Colon (tissue), 2 donors: Measurements from ENCODE around the gene RBM11.
"Not testable (repeated sequence)": the region's sequence is repeated elsewhere in the genome, so short reads cannot be mapped to it uniquely, and the experiment has no call there.

Experiments used
- FAIRE-seq: peaks from 2 replicates; lab custom pipeline; 2012; peaks lifted over from hg19 to GRCh38; lab: Jason Lieb, UNC
- donor health status: control.
- donor health status: control.

Gene RBM11

GRCh38 chr21:14215971-14216641, at the start of gene RBM11:
Gene RBM11 (plus strand): TSS chr21:14216157. CDS start chr21:14216187, 30 bp downstream.
- no peak for FAIRE-seq

- FAIRE-seq, result not testable (repeated sequence)
These were observed 49.3 kb upstream of the RBM11 start for GRCh38 chr21:14166463-14167223.

DNA sequence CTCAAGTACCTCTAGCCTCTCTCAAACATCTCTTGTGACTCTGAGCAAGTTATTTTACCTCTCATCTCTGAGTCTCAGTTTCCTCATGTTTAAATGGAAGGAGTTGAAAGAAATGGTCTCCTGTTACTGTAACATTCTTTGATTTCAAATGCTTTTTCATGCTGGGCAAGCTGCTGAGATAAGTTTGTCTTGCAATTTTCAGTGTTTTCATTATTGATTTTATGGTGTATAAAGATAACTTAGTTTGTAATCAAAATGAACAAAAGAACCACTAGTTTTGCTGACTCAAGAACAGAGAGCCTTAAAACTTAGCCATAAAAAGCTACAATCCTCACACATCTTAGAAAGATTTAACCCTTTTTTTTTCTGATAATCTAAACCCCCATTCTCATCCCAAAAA, 9.7 kb upstream of the RBM11 start:
- no peak for FAIRE-seq

- FAIRE-seq, result no peak
These were observed 5.2 kb upstream of the RBM11 start, which contains the start of gene LIPI for GRCh38 chr21:14210738-14211137. Gene LIPI (minus strand): TSS chr21:14210955. CDS start chr21:14210845, 110 bp downstream.

DNA sequence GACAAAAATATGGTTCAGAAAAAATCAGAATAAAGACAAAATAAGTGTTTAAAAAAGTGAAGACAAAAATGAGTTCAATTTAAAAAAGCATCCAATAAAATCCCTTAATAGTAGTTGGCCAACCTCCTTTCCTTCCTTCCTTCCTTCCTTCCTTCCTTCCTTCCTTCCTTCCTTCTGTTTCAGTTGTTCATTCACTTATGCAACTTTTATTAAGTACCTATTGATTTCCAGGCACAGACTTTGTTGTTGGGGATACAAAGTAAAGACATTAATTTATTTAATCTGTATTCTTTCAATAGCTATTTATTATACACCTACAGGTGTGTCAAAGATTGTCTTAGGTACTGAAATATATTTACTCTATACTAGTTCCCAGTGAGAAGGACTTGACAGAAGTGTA, 2.8 kb upstream of the RBM11 start:
- peak; percentile 62 for FAIRE-seq

- FAIRE-seq, result no peak
These were observed 7.4 kb downstream of the RBM11 start for GRCh38 chr21:14223365-14223764.

GRCh38 chr21:14229399-14229798, 13.4 kb downstream of the RBM11 start:
- FAIRE-seq, result no peak

GRCh38 chr21:14235101-14235500, 19.1 kb downstream of the RBM11 start:
- no peak for FAIRE-seq

DNA sequence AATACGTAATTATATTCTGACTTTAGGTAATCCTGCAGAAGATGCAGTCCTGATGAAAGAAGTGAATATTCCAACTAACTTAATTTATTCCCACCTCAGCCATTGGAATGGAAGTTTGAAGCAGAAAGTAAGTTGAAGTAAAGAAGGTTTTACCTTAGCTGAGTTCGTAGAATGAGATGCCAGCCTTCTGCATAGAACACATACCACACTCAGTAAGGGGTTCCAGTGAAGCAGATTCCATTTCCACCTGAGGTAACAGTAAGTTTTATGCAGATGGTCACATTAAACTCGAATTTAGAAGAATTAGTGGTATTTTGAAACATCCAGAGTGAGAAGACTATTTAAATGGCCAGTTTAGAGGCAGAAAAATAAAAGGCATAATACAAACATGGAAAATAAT, 20.2 kb downstream of the RBM11 start:
- no peak for FAIRE-seq

- no peak for FAIRE-seq
These were observed 23.3 kb downstream of the RBM11 start for GRCh38 chr21:14239281-14239680.

DNA sequence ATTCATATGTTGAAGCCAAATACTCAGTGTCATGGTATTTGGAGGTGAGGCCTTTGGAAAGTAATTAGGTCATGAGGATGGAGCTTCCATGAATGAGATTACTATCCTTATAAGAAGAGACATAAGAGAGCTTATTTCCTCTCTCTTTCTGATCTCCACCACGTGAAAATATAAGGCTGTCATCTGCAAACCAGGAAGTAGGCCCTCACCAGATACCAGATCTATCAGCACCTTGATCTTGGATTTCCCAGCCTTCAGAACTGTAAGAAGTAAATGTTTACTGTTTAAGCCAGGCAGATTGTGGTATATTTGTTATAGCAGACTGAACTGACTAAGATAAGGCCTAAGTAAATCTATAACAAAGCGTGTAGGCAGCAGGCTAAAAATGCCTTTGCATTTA, 25.3 kb downstream of the RBM11 start:
- no peak for FAIRE-seq

DNA sequence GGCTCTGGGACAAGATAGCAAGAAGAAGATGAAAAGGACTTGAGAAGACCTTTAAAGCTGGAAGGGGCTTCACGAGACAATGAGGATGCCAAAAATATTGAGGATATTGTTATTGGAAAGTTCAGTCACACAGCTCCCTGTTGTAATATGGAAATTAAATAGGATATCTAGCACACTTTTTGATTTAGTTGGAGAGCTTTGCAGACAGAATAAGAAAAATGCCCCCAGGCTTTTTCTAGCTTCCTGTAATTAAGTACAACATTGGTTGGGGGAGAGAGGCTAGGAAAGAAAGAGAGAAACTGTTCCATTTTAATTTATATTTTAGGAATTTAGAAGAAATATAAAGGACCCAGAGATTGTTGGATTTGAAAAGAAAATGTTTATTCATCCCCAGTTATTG, 27.5 kb downstream of the RBM11 start:
- no peak for FAIRE-seq

DNA sequence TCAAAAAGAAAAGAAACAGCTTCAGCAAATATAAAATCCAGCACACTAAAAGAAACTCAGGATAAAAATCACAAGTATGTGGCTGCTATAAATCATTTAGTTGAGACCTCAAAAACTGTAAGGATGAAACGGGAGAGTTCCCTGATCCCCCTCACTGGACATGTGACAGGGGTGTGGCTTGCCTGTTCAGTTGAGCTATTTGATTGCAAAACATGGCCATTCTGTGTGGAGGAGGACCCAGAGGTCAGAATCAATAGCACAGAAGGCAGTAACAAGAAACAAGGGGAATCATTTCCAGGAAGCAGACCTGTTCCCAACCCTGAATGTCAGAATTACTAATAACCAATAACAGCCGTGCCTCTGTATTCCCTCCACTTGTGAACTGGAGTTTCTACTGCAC, 27.9 kb downstream of the RBM11 start:
- FAIRE-seq, result no peak

GRCh38 chr21:14244911-14245310, 29.0 kb downstream of the RBM11 start:
- no peak for FAIRE-seq

GRCh38 chr21:14245711-14246110, 29.8 kb downstream of the RBM11 start:
- no peak for FAIRE-seq

GRCh38 chr21:14251336-14251735, 35.4 kb downstream of the RBM11 start:
- FAIRE-seq, result no peak

DNA sequence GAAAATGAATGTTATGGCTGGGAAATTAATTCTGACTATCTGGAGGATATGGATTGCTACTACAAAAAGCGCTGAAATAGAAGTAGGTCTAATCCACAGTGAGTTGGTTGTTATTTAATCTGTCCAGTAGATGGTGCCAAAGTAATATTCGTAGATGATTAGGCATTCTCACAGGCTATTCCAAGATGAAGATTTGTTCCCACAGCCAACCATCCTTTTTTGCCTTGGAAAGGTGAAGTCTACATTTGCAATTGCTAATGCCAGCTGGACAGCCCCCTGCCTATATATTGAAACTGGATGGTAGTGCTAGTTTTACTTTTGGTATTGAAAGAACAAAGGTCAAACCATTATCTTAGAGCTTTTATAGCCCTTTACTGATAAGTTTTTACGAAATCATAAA, 43.8 kb downstream of the RBM11 start:
- FAIRE-seq, result no peak

DNA sequence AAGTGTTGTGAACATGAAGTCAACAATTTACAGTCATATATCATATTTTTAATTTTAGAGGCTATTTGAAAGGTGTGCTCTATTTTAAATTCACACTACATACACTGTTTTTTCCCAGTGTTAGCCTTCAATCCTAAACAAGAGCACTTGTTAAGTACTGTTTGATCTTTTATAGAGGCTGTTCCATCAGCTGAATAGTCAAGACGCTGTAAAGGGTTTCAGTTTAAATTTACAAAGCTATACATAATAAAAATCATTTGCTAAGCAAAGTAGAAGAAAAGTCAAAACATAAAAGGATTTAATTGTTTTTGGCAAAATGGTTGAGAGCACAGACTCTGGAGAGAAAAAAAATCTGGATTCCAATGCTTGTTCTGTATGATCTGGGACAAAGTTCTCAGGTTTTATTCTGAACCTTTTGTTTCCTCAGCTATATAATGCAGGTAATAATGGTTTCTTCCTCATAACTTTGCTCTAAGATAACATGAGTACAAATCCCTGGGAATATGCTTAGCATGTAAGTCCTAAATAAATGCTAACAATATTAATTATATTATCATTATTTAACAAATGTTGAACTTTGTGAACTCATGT, 44.3 kb downstream of the RBM11 start:
- FAIRE-seq, result peak; percentile 81

DNA sequence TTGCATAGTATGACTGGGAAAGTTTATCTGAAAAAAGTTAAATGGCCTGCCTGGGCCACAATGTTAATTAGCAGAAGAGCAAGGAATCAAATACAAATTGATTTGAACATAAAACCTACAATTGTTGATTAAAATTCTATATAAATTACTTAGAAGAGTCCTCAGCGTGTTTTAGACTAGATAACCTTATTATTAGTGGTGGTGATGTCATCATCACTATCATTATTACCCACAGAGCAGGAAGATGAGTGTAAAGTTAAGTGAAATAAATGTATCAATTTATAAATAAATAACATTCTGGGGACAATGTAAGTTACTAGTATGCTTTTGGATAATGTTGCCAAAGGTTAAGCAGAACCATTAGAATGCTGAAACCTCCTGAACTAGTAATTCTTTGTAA, 46.1 kb downstream of the RBM11 start:
- FAIRE-seq, result no peak

DNA sequence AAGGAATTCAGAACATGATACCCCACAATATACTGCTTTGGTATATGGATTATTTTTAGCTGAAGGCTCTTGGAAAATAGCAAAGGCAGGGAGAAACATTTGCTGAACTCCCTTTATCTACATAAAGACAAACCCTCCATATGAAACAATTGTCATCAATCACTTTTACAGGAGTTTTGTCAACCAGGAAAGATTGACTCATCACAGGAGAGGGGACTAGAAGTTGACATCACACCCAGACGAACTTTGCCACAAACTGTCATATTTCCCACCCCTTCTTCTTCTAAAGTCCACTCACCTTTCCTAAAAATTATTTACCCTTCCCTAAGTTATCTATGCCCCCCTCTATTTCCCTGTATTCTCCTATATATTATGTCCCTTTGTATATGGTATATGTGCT, 47.9 kb downstream of the RBM11 start:
- FAIRE-seq, result no peak

DNA sequence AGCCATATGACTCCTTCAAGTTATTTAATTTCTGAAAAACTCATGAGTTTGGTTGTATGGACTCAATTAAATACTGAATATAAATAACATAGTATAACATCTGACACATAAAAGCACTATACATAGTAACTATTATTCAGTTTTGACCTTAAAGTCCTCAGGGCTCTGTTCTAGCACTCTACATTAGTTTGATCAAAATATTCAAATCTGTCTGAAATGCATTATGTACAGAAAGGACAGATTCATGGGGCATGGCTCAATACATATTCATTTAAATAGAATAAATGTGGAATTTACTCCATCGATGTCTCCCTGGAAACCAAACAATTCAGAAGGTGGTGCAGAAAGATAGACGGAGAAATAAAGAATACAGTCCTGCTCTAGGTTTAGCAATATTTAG, 49.1 kb downstream of the RBM11 start:
- no peak for FAIRE-seq

- no peak for FAIRE-seq
These were observed 51.1 kb downstream of the RBM11 start for GRCh38 chr21:14267076-14267475.

GRCh38 chr21:14270631-14271030, 54.7 kb downstream of the RBM11 start:
- no peak for FAIRE-seq
